ENCODE data around the gene SDHA.
"Not testable (repeated sequence)": the region's sequence is repeated elsewhere in the genome, so short reads cannot be mapped to it uniquely, and the experiment has no call there.

SDHA gene

DNA sequence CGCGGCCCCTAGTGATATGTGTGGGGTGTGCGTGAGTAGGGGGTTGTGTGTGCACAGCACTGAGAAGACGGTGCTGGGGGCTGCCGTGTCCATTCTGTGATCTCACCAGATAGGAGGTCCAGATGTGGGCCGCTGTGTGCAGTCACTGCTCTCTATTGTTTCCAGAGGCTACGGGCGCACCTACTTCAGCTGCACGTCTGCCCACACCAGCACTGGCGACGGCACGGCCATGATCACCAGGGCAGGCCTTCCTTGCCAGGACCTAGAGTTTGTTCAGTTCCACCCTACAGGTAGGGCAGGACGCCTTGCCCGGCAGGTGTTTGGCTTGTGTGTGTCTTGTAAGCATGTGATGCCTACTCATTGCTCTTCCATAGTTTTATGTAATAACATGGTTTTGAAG, 12.6 kb downstream of the SDHA start:
- no peak overlapping the region for H3K27ac ChIP-seq
- peaks cover 72% of the 10 kb centered on the region for H3K36me3 ChIP-seq
- no peaks in the 10 kb centered on the region for H3K27me3 ChIP-seq (ENCODE audit: insufficient read depth, low read depth, severe bottlenecking)
- no peaks in the 10 kb centered on the region for H3K9me3 ChIP-seq (ENCODE audit: severe bottlenecking)
- H3K4me3 ChIP-seq (ENCODE audit: low read depth, low read length) = no peak overlapping the region
- no peak for DNase-seq
- TF ChIP-seq CTCF (IDR thresholded peaks at IDR 0.05; ENCODE audit: low read depth, low read length) = no peak

- peaks cover 67% of the 10 kb centered on the region for H3K36me3 ChIP-seq
- no peak for TF ChIP-seq CTCF (IDR thresholded peaks at IDR 0.05; ENCODE audit: low read depth, low read length)
- no peak overlapping the region for H3K27ac ChIP-seq
- no peak for DNase-seq
- no peaks in the 10 kb centered on the region for H3K9me3 ChIP-seq (ENCODE audit: severe bottlenecking)
- H3K27me3 ChIP-seq (ENCODE audit: insufficient read depth, low read depth, severe bottlenecking) = no peaks in the 10 kb centered on the region
- H3K4me3 ChIP-seq (ENCODE audit: low read depth, low read length) = no peak overlapping the region
Observed at GRCh38 chr5:231661-232060, 13.5 kb downstream of the SDHA start.

GRCh38 chr5:233426-233825, 15.3 kb downstream of the SDHA start:
- H3K27ac ChIP-seq; DNase-seq; H3K27me3 ChIP-seq (ENCODE audit: insufficient read depth, low read depth, severe bottlenecking); H3K9me3 ChIP-seq (ENCODE audit: severe bottlenecking); H3K4me3 ChIP-seq (ENCODE audit: low read depth, low read length): not testable (repeated sequence)
- peaks cover 59% of the 10 kb centered on the region for H3K36me3 ChIP-seq

GRCh38 chr5:234450-234849, 16.3 kb downstream of the SDHA start:
- no peak for TF ChIP-seq CTCF (IDR thresholded peaks at IDR 0.05; ENCODE audit: low read depth, low read length)
- Histone ChIP-seq H3K4me3 (ENCODE audit: low read depth, low read length) (no peak overlapping the region), H3K36me3 (peaks cover 55% of the 10 kb centered on the region), H3K27me3 (ENCODE audit: insufficient read depth, low read depth, severe bottlenecking) (no peaks in the 10 kb centered on the region), H3K27ac (no peak overlapping the region), H3K9me3 (ENCODE audit: severe bottlenecking) (no peaks in the 10 kb centered on the region)
- no peak for DNase-seq

- not testable (repeated sequence) for H3K27me3 ChIP-seq (ENCODE audit: insufficient read depth, low read depth, severe bottlenecking); DNase-seq; H3K4me3 ChIP-seq (ENCODE audit: low read depth, low read length); H3K9me3 ChIP-seq (ENCODE audit: severe bottlenecking); H3K27ac ChIP-seq
- H3K36me3 ChIP-seq = peaks cover 53% of the 10 kb centered on the region
Observed at GRCh38 chr5:235527-235926, 17.4 kb downstream of the SDHA start.

GRCh38 chr5:237931-238330, 19.8 kb downstream of the SDHA start:
- H3K36me3 ChIP-seq = peaks cover 69% of the 10 kb centered on the region
- H3K27me3 ChIP-seq (ENCODE audit: insufficient read depth, low read depth, severe bottlenecking); H3K27ac ChIP-seq; H3K9me3 ChIP-seq (ENCODE audit: severe bottlenecking); DNase-seq; H3K4me3 ChIP-seq (ENCODE audit: low read depth, low read length): not testable (repeated sequence)

DNA sequence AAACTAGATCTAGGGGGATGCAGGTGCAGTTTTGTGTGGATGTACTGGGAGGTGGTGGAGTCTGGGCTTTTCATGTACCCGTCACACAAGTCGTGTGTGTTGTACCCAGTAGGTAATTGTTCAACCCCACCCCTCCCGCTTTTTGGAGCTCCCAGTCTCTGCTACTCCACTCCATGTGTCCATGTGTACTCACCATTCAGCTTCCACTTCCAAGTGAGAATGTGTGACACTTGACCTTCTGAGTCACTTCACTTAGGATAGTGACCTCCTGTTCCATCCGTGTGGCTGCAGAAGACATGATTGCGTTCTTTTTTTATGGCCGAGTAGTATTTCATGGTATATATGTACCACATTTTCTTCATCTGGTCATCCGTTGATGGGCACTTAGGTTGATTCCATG, 22.4 kb downstream of the SDHA start:
- H3K36me3 ChIP-seq = peaks cover 57% of the 10 kb centered on the region
- not testable (repeated sequence) for H3K27ac ChIP-seq; H3K27me3 ChIP-seq (ENCODE audit: insufficient read depth, low read depth, severe bottlenecking); DNase-seq; H3K4me3 ChIP-seq (ENCODE audit: low read depth, low read length); H3K9me3 ChIP-seq (ENCODE audit: severe bottlenecking)

DNA sequence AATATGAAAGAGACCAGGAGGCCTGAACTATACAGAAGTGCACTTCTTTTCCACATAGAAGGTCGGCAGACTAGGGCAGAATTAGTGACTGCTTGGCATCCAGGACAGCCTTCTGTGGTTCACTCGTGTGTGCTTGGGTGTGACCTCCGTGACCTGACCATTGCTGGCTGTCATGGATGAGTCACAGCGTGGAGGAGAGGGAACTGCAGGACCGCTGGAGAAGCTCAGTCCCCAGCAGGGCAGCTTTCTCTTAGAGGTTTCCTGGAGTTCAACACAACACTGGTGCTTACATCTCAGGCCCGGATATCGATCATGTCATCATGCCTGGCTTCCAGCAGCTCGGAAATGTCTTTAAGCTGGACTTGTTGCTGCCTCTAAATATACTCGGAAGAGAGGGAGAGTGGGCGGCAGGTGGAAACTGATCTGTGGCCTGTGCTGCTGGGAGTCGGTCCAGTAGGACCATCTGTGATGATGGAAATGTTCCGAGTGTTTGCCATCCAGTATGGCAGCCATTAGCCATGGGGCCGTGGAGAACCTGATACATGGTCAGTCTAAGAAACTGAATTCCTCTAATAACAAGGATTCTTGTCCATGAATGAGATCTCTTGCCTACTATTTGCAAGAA, 23.0 kb downstream of the SDHA start:
- H3K36me3 ChIP-seq = peaks cover 54% of the 10 kb centered on the region
- H3K4me3 ChIP-seq (ENCODE audit: low read depth, low read length); DNase-seq; H3K27me3 ChIP-seq (ENCODE audit: insufficient read depth, low read depth, severe bottlenecking); H3K27ac ChIP-seq; H3K9me3 ChIP-seq (ENCODE audit: severe bottlenecking): not testable (repeated sequence)

DNA sequence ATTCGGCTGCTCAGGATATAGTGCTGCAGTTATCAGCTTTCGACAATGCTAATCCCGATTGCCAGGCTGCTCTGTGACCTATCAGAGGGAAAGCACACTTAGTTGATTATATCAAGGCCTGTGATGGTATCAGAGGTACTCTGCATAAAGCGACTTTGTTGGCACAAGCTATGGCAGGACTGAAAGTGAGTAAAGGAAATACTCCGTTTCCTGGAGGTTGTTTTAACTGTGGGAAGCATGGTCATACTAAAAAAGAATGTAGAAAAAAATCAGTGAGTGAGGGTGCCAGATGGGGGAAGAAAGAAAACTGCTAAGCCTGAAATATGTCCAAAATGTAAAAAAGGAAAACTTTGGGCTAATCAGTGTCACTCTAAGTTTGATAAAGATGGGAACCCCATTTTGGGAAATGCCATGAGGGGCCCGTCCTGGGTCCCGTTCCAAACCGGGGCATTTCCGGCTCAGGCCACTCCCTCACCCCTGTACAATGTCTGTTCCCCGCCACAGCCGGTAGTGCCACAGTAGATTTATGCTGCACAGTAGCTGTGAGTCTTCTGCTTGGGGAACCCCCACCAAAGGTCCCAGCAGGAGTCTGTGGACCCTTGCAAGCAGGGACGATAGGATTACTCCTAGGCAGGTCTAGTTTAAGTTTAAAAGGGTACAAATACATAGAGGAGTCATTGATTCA, 25.7 kb downstream of the SDHA start:
- H3K36me3 ChIP-seq = peaks cover 50% of the 10 kb centered on the region
- H3K9me3 ChIP-seq (ENCODE audit: severe bottlenecking) = not testable (repeated sequence)

DNA sequence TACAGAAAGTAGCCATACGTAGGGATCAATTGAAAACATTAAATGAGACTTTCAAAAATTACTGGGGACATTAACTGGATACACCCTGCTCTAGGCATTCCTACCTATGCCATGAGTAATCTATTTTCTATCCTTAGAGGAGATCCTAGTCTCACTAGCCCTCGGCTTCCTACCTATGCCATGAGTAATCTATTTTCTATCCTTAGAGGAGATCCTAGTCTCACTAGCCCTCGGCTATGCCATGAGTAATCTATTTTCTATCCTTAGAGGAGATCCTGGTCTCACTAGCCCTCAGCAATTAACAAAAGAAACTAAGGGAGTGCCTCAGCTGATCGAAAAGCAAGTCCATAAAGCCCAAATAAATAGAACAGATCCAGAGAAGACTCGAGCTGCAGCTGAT, 27.6 kb downstream of the SDHA start:
- H3K4me3 ChIP-seq (ENCODE audit: low read depth, low read length); H3K9me3 ChIP-seq (ENCODE audit: severe bottlenecking); DNase-seq; H3K27me3 ChIP-seq (ENCODE audit: insufficient read depth, low read depth, severe bottlenecking); H3K27ac ChIP-seq: not testable (repeated sequence)
- peaks cover 40% of the 10 kb centered on the region for H3K36me3 ChIP-seq

More for the DNA sequence above, 25.7 kb downstream of the SDHA start:
- H3K4me3 ChIP-seq (ENCODE audit: low read depth, low read length); H3K27me3 ChIP-seq (ENCODE audit: insufficient read depth, low read depth, severe bottlenecking); DNase-seq; H3K27ac ChIP-seq: not testable (repeated sequence)

GRCh38 chr5:250396-250795, 32.3 kb downstream of the SDHA start:
- not testable (repeated sequence) for H3K27me3 ChIP-seq (ENCODE audit: insufficient read depth, low read depth, severe bottlenecking); H3K9me3 ChIP-seq (ENCODE audit: severe bottlenecking); DNase-seq; H3K27ac ChIP-seq; H3K4me3 ChIP-seq (ENCODE audit: low read depth, low read length)
- peaks cover 25% of the 10 kb centered on the region for H3K36me3 ChIP-seq

DNA sequence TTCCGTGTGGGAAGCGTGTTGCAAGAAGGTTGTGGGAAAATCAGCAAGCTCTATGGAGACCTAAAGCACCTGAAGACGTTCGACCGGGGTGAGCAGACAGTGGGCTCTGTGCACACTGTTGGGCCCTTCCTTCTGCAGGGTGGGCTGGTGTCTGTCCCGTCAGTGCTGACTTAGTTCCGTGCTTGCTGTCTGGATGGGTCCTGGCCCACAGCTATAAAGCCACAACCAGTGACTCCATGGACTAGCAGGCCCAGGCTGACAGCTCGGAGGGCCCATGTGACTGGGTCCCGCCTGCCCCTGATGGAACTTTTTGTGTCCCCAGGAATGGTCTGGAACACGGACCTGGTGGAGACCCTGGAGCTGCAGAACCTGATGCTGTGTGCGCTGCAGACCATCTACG, 32.9 kb downstream of the SDHA start:
- H3K27ac ChIP-seq; H3K9me3 ChIP-seq (ENCODE audit: severe bottlenecking); H3K27me3 ChIP-seq (ENCODE audit: insufficient read depth, low read depth, severe bottlenecking); DNase-seq; H3K4me3 ChIP-seq (ENCODE audit: low read depth, low read length): not testable (repeated sequence)
- peaks cover 25% of the 10 kb centered on the region for H3K36me3 ChIP-seq
